GM18507 (cell line): ENCODE measurements around the gene WDFY2.
"Not testable (repeated sequence)": the region's sequence is repeated elsewhere in the genome, so short reads cannot be mapped to it uniquely, and the experiment has no call there.

Source experiments
- DNase-seq: peaks from one replicate; pipeline ENCODE4 v3.0.0; 2011; ENCODE audit warnings: low read depth; ENCODE audit not compliant: insufficient read length; ENCODE audit errors: extremely low spot score
- FAIRE-seq: peaks from 2 replicates; lab custom pipeline; 2011; peaks lifted over from hg19 to GRCh38; lab: Jason Lieb, UNC

WDFY2 gene

GRCh38 chr13:51645761-51646670 is 61.8 kb downstream of the WDFY2 start:
- no peak for FAIRE-seq

GRCh38 chr13:51647067-51647466 is 62.8 kb downstream of the WDFY2 start:
- FAIRE-seq (no peak), DNase-seq (no peak)

More at GRCh38 chr13:51645761-51646670, 61.8 kb downstream of the WDFY2 start:
- no peak for DNase-seq

- FAIRE-seq, DNase-seq: not testable (repeated sequence)
These were observed 67.9 kb downstream of the WDFY2 start for GRCh38 chr13:51652193-51652592.

GRCh38 chr13:51659276-51660127 is 75.2 kb downstream of the WDFY2 start:
- no peak for FAIRE-seq
- no peak for DNase-seq

- DNase-seq (no peak), FAIRE-seq (no peak)
These were observed 76.6 kb downstream of the WDFY2 start for GRCh38 chr13:51660813-51661212.

GRCh38 chr13:51663973-51664957 is 80.0 kb downstream of the WDFY2 start:
- no peak for FAIRE-seq
- DNase-seq = no peak

DNA sequence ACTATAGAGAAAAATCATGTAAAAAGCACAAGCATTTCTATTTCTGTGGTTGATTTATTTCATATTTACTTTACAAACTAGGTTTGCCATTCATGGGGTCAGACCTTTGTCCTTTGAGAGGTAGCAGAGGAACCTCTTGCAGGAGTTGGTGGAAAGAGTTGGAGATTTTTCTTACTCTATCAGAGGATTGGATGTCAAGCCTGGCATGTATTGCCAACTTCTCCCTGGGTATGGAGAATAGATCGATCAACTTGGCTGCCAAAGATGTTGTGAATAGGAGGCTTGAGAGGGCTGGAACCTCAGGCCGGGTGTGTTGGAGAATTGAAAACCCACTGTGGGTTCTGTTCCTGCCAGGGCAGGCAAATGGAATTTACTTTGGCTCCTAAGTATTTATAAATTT is 81.2 kb downstream of the WDFY2 start:
- FAIRE-seq (no peak), DNase-seq (no peak)

- FAIRE-seq = no peak
These were observed 82.1 kb downstream of the WDFY2 start for GRCh38 chr13:51666374-51666773.

GRCh38 chr13:51666839-51667238 is 82.6 kb downstream of the WDFY2 start:
- FAIRE-seq (no peak), DNase-seq (no peak)

More at GRCh38 chr13:51666374-51666773, 82.1 kb downstream of the WDFY2 start:
- DNase-seq = no peak

DNA sequence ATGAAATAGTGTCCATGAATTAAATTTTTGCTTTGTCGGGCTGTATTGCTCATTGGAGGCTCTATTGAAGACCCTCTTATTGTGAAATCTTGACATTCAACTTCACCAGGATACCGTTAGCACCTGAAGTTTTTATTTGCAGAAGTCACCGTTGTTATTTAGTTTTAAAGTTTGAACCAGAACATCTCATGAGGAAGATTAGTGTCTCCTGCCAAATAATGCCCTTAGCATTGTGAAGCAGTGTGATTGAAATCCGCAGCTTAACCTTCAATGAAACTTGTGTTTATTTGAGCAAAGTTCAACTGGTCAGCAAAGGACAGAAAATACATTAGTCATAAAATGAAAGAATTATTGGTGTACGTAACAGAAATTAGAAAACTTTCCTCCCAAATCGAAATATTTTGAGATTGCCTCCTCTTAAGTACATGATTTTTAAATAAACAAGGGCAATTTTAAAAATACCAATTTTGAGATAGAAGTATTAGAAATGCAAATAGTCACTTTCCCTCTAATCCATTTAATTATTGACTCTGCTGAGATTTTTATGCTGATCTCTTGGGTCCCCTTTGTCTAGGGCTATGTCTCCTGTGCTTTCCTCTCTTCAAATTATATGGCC is 84.4 kb downstream of the WDFY2 start:
- DNase-seq = no peak
- no peak for FAIRE-seq

DNA sequence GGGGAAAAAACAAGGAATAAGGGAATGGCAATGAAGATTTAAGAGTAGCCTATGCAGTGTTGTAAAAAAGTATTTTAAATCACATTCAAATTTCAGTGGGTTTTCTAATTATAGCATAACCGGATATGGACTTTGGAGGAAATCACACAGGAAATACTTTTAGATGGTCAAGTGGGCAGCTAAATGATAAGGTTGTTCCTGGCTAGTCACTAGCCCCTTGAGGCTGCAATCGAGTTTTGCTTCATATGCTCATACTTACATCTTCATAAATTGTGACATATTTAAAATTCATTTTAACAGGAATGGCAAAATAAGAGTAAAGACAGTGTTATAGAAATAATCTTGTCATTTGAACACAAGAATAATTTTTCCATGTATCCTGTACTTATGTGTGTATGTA is 88.9 kb downstream of the WDFY2 start:
- DNase-seq (no peak), FAIRE-seq (peak; percentile 44)

DNA sequence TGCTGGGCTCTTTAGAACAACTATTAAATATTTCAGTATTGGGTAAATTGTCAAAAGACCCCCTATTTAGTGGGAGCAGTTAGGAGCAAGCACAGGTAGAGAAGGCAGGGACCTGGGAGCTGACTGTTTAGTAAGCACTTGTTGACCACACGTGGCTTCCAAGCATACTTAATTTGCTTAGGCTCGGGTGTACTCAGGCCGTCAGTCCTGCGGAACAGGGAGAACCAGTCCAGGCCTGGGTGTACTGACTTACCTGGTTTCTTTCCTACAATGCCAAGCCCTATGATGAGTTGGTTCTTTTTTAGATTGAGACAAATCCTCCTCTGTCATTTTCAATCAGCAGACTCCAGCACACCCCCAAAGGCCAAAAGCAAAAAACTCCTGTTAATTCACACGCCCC is 90.0 kb downstream of the WDFY2 start:
- DNase-seq = no peak
- no peak for FAIRE-seq

DNA sequence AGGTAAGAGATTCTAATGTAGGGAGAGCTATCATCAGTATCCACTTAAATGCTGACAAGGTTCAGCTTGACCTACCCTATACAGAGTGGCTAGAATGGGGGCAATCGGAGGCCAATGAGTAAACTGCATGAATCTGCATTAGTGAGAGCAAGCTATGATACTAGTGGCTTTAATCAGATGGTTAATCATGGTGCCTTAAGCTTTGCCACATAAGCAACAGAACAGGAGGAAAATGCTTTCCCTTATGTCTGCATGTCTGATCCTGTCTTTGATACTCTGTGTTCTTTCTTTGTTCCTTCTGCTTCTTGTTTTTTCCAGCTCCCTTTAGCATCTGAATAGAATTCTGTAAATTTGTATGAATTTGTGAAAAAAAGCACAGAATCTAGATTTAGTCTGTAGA is 91.1 kb downstream of the WDFY2 start:
- no peak for FAIRE-seq

GRCh38 chr13:51675877-51676276 is 91.6 kb downstream of the WDFY2 start:
- DNase-seq (no peak), FAIRE-seq (no peak)

More for the DNA sequence above, 91.1 kb downstream of the WDFY2 start:
- no peak for DNase-seq

DNA sequence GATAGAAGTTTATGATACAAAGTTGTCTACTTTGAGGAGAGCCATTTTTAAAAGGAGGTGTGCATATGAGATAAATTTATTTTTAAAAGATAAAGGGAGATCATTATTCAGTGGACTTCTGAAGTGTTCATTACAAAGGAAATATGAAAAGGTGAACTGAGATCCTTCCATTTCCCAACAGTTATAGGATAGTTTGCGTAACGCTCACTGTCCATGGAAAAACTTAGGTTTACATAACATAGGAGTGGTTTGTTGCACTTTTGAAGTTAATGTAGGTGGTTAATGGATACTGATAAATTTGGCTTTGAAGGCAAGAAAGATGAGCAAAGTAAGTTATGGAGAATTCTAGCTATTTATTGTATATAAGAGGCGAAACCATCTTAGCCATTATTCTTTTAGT is 92.5 kb downstream of the WDFY2 start:
- no peak for FAIRE-seq

GRCh38 chr13:51678420-51678819 is 94.2 kb downstream of the WDFY2 start:
- no peak for FAIRE-seq
- DNase-seq = no peak

More for the DNA sequence above, 92.5 kb downstream of the WDFY2 start:
- no peak for DNase-seq

DNA sequence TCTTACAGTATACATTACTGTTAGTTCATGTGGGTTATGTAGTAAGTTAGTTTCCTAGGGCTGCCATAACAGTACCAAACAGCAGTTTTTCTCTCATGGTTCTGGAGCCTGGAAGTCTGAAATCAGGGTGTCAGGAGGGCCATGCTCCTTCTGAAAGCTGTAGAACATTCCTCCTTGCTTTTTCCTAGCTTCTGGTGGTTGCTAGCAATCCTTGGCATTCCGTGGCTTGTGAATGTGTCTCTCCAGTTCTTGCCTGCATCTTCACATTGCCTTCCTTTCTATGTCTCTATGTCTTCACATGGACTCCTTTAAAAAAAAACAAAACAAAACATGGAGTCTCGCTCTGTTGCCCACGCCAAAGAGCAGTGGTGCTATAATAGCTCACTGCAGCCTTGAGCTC is 95.4 kb downstream of the WDFY2 start:
- DNase-seq = no peak
- peak; percentile 26 for FAIRE-seq

DNA sequence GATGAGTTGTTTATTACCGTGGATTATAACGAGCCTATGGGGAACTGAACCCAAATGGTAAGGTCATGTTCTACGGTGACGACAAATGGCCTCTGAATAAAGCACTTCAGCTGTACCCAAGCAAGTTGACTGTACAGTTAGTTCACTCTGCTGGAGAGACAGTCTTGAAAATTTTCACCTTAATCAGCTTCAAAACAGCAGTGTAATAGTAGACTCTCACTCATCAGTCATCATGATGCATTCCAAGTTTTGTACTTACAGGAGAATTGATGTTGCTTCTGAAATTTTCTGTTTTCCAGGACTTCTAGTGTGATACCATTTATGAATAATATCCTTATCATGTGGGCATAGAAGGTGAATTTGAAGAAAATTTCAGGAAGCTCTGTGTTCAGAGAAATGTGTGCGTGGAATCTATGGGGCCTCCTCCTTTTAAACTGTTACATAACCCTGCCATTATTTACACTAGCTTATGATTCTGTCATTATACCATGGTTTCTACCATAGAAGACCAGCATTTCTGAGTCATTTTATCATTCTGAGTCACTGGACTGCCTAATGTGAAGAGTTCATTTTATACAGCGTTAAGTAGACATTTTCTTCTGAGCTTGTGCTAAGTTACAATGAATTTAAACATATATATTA is 96.9 kb downstream of the WDFY2 start:
- DNase-seq (no peak), FAIRE-seq (no peak)
